ENCODE measurements around the gene SSMEM1. TPM values are rescaled to one million over a fixed set of nuclear protein-coding genes. Genes with fewer than 3 reads are reported as not detected.

Gene SSMEM1
- total RNA-seq, 6 donors from 2014 or later = not detected

DNA sequence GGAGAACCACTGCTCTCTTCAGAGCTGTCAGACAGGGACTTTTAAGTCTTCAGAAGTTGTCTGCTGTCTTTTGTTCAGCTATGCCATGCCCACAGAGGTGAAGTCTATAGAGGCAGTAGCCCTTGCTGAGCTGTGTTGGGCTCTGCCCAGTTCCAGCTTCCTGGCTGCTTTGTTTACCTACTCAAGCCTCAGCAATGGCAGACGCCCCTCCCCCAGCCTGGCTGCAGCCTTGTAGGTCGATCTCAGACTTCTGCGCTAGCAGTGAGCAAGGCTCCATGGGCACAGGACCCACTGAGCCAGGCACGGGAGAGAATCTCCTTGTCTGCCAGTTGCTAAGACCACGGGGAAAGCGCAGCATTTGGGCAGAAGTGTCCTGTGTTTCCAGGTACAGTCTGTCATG lies 46.9 kb downstream of the SSMEM1 start:
- Histone ChIP-seq H3K36me3 (no peaks in the 10 kb centered on the region), H3K4me1 (no peaks in the 10 kb centered on the region), H3K9me3 (peaks cover 10 to 36% (median 15%) of the 10 kb centered on the region in 4 donors), H3K4me3 (no peak overlapping the region), H3K27me3 (no peaks in the 10 kb centered on the region), H3K27ac (no peak overlapping the region)
- ATAC-seq (ENCODE audit: low FRiP score in 2 of 2) (no peak), DNase-seq (no peak)
- 82 to 95% methylated on average over 4 to 6 of the region's 6 CpGs for WGBS, 2 donors
- TF ChIP-seq POLR2A (IDR thresholded peaks at IDR 0.05) (no peak), EP300 (IDR thresholded peaks at IDR 0.05) (no peak), CTCF (IDR thresholded peaks at IDR 0.05) (no peak), POLR2AphosphoS5 (IDR thresholded peaks at IDR 0.05) (no peak)

GRCh38 chr7:130256704-130257103 lies 49.0 kb downstream of the SSMEM1 start:
- Histone ChIP-seq H3K27ac (no peak overlapping the region), H3K9me3 (peaks cover 10 to 41% (median 21%) of the 10 kb centered on the region in 4 donors), H3K4me1 (no peaks in the 10 kb centered on the region), H3K4me3 (no peak overlapping the region), H3K36me3 (no peaks in the 10 kb centered on the region), H3K27me3 (no peaks in the 10 kb centered on the region)
- no peak for TF ChIP-seq POLR2AphosphoS5 (IDR thresholded peaks at IDR 0.05)
- no peak for TF ChIP-seq EP300 (IDR thresholded peaks at IDR 0.05)
- no peak for TF ChIP-seq CTCF (IDR thresholded peaks at IDR 0.05)
- no peak for TF ChIP-seq POLR2A (IDR thresholded peaks at IDR 0.05)
- DNase-seq (no peak), ATAC-seq (ENCODE audit: low FRiP score in 2 of 2) (no peak)
- WGBS, 2 donors = 80 to 82% methylated on average over 2 of the region's 2 CpGs

DNA sequence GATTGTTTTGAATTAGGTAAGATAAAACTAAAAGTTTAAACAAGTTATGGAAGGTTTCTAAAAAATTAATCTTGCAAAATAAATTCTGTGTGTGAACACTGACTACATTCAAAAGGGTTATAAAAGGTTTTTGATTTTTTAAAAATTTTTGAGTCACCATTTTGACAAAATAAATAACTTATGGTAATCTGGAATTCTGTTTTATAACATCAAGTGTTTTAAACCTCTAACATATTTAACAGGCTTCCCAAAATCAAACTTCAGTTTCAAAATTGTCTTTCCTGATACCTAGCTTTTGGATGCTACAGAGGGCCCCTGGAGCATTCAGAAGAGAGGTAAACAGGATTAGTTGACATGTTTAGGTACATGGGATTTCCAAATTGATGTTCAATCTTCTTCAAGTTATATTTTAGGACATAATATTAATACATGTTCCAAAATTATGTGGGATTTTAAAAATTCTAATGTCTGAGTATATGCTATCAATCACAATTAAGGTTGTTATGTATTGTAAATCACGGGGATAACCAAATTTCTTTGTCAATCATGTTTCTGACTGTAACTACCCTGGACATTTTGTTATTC lies 50.9 kb downstream of the SSMEM1 start:
- Histone ChIP-seq H3K27ac (no peak overlapping the region), H3K4me1 (no peaks in the 10 kb centered on the region), H3K9me3 (peaks cover 10 to 41% (median 21%) of the 10 kb centered on the region in 4 donors), H3K4me3 (no peak overlapping the region), H3K36me3 (no peaks in the 10 kb centered on the region), H3K27me3 (no peaks in the 10 kb centered on the region)
- 73 to 76% methylated on average over 1 of the region's 1 CpG for WGBS, 2 donors
- no peak for DNase-seq
- TF ChIP-seq CTCF (IDR thresholded peaks at IDR 0.05) = no peak
- TF ChIP-seq EP300 (IDR thresholded peaks at IDR 0.05) = no peak
- TF ChIP-seq POLR2A (IDR thresholded peaks at IDR 0.05) = no peak
- no peak for TF ChIP-seq POLR2AphosphoS5 (IDR thresholded peaks at IDR 0.05)
- ATAC-seq (ENCODE audit: low FRiP score in 2 of 2) = no peak

DNA sequence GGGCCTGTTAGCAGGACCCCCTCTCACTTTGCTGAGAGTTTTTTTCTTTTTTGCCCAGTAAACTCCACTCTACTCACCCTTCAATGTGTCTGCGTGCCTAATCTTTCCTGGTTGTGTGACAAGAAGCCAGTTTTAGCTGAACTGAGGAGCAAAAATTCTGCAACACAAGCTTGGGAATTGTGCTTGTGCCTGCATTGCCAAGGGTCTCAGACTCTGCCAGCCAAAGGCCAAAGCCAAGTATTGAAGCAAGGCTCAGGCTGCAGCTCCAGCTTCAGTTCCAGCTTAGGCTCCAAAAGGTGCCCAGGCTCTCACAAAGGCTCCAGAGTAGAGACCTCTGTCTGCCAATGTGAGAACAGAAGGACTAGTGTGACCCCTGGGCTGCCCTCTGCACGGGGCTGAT lies 54.8 kb downstream of the SSMEM1 start:
- ATAC-seq (ENCODE audit: low FRiP score in 2 of 2) (no peak), DNase-seq (no peak)
- TF ChIP-seq POLR2AphosphoS5 (IDR thresholded peaks at IDR 0.05) (no peak), POLR2A (IDR thresholded peaks at IDR 0.05) (no peak), CTCF (IDR thresholded peaks at IDR 0.05) (no peak), EP300 (IDR thresholded peaks at IDR 0.05) (no peak)
- WGBS, 2 donors = 56 to 86% methylated on average over 1 to 2 of the region's 2 CpGs
- H3K27me3 ChIP-seq = no peaks in the 10 kb centered on the region
- H3K27ac ChIP-seq = no peak overlapping the region
- H3K9me3 ChIP-seq = peaks cover 6 to 24% (median 19%) of the 10 kb centered on the region in 4 donors
- no peaks in the 10 kb centered on the region for H3K4me1 ChIP-seq
- no peaks in the 10 kb centered on the region for H3K36me3 ChIP-seq
- H3K4me3 ChIP-seq = no peak overlapping the region

DNA sequence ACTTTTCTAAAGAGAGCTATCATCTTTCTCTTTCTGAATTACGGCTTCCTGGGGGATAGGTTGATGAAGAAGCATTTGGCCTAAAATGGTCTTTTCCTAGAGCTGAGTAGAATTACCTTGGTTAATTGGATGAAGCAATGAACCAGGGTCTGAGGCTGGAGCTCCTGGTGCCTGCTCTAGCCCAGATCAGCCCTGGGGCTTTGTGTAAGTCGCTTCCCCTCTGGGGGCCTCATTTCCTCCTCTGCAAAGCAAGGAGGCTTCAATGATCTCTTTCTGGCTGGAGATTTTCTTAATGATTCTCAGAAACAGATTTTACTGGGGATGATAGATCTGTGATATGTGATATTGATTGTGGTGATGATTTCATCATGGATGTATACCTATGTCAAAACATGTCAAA lies 55.5 kb downstream of the SSMEM1 start:
- H3K4me1 ChIP-seq = no peaks in the 10 kb centered on the region
- H3K27me3 ChIP-seq = no peaks in the 10 kb centered on the region
- WGBS, 2 donors = 56 to 80% methylated on average over 2 of the region's 2 CpGs
- H3K4me3 ChIP-seq = no peak overlapping the region
- peaks cover under 1 to 18% (median 13%) of the 10 kb centered on the region in 4 donors for H3K9me3 ChIP-seq
- TF ChIP-seq POLR2A (IDR thresholded peaks at IDR 0.05) (no peak), POLR2AphosphoS5 (IDR thresholded peaks at IDR 0.05) (no peak), EP300 (IDR thresholded peaks at IDR 0.05) (no peak), CTCF (IDR thresholded peaks at IDR 0.05) (no peak)
- H3K27ac ChIP-seq = no peak overlapping the region
- ATAC-seq (ENCODE audit: low FRiP score in 2 of 2) (no peak), DNase-seq (no peak)
- H3K36me3 ChIP-seq = no peaks in the 10 kb centered on the region
